HL-60 (cell line): ENCODE results near the gene POC1B.

Experiments used
- CTCF ChIP-seq: IDR thresholded peaks from one replicate; pipeline ENCODE4 v1.5.1; 2011; ENCODE audit warnings: low read length, control low read depth, inconsistent platforms; ENCODE audit not compliant: insufficient read depth
- GABPA ChIP-seq: IDR thresholded peaks from 2 replicates; pipeline ENCODE4 v1.6.1; 2012; ENCODE audit warnings: low read depth
- POLR2AphosphoS5 ChIP-seq: IDR thresholded peaks from 2 replicates; pipeline ENCODE4 v1.6.1; 2012; ENCODE audit warnings: low read depth
- REST ChIP-seq: IDR thresholded peaks from 2 replicates; pipeline ENCODE4 v1.6.1; 2012; ENCODE audit warnings: low read depth; ENCODE audit not compliant: insufficient replicate concordance
- SPI1 ChIP-seq: IDR thresholded peaks from 2 replicates; pipeline ENCODE4 v1.6.1; 2012; ENCODE audit warnings: low read depth, mild to moderate bottlenecking, borderline replicate concordance

GRCh38 chr12:89573051-89573810 lies 47.4 kb upstream of the POC1B start:
- TF ChIP-seq SPI1: no peak
- TF ChIP-seq REST: no peak
- TF ChIP-seq CTCF: no peak
- TF ChIP-seq POLR2AphosphoS5: no peak
- no peak for TF ChIP-seq GABPA
